Kidney (tissue), 14 donors: ENCODE results near the gene SETX. TPM values are rescaled to one million over a fixed set of nuclear protein-coding genes. Genes with fewer than 3 reads are reported as not detected.

Experiments
- DNase-seq, 5 donors: peaks; one replicate each; pipeline ENCODE4 v3.0.0-alpha.2; 2013 to 2020
- FAIRE-seq: peaks from 2 replicates; lab custom pipeline; 2012; peaks lifted over from hg19 to GRCh38; lab: Jason Lieb, UNC
- H3K27ac ChIP-seq, 2 donors: one replicate each; pipeline ENCODE4 v1.7.0; 2013; ENCODE audit warnings: low read depth in 2 of 2, low read length in 2 of 2, inconsistent platforms in 1 of 2
- H3K27me3 ChIP-seq: one replicate; pipeline ENCODE4 v1.7.1; 2013; ENCODE audit warnings: low read length, inconsistent platforms; ENCODE audit not compliant: control insufficient read depth, insufficient read depth
- H3K36me3 ChIP-seq, 3 donors: one replicate each; pipeline versions ENCODE4 v1.7.0 to v1.7.1; 2013; ENCODE audit warnings: low read length in 3 of 3, control low read depth in 1 of 3, inconsistent platforms in 1 of 3; ENCODE audit not compliant: insufficient read depth in 3 of 3, control insufficient read depth in 2 of 3
- H3K4me1 ChIP-seq, 3 donors: one replicate each; pipeline versions ENCODE4 v1.7.0 to v1.7.1; 2013; ENCODE audit warnings: low read length in 3 of 3, inconsistent platforms in 1 of 3, low read depth in 1 of 3; ENCODE audit not compliant: control insufficient read depth in 2 of 3, insufficient read depth in 2 of 3
- H3K4me3 ChIP-seq, 3 donors: one replicate each; pipeline versions ENCODE4 v1.7.0 to v1.8.1; 2013; ENCODE audit warnings: low read length in 3 of 3, control low read depth in 1 of 3, inconsistent platforms in 1 of 3
- H3K9ac ChIP-seq, 3 donors: one replicate each; pipeline versions ENCODE4 v1.7.0 to v1.7.1; 2013; ENCODE audit warnings: low read length in 3 of 3, control low read depth in 1 of 3, inconsistent platforms in 1 of 3
- H3K9me3 ChIP-seq, 3 donors: one replicate each; pipeline versions ENCODE4 v1.7.0 to v1.7.1; 2013; ENCODE audit warnings: low read length in 3 of 3, control low read depth in 1 of 3, inconsistent platforms in 1 of 3; ENCODE audit not compliant: control insufficient read depth in 2 of 3, insufficient read depth in 1 of 3
- CTCF ChIP-seq: IDR thresholded peaks from 3 replicates; pipeline ENCODE4 v1.5.1; 2012; ENCODE audit warnings: mild to moderate bottlenecking, moderate library complexity, borderline replicate concordance; ENCODE audit not compliant: insufficient read depth; ENCODE audit errors: extremely low read depth
- intact Hi-C: fragments of 100-400 bp; cut with DNase I; formaldehyde crosslinking; loops from one replicate; pipeline ENCODE4 v1.11.1; 2022
- polyA plus RNA-seq: library from polyadenylated mRNA; stranded (reverse); fragments of 350-450 nt; fragmentation: Illumina TruSeq; extraction: RNeasy Lipid Tissue Mini Kit (QIAGEN cat#74804); gene quantifications from one replicate; pipeline ENCODE4 v1.2.3, GENCODE V29; 2014; ENCODE audit warnings: low read depth, low replicate concordance; ENCODE audit not compliant: insufficient read depth
- total RNA-seq: library from RNA; stranded (reverse); fragmentation: NEBNext Ultra II Directional; extraction: Animal tissue kit (Norgen Biotek cat#: 25700); gene quantifications from one replicate; pipeline ENCODE4 v1.2.1, GENCODE V29; 2021
- donor health status: control.
- donor health status: control.
- donor health status: control.
- donor health status: control.
- donor health status: control.
- donor health status: DM: yes; HTN: yes; CAD: no.
- donor health status: Normal renal cell carcinoma (clear cell type).

Gene SETX
- total and polyA plus RNA-seq, 2 donors from 2014 or later = 16.1 to 56.8 TPM

- Histone ChIP-seq H3K9ac (no peak overlapping the region), H3K36me3 (peaks cover 12 to 57% (median 42%) of the 10 kb centered on the region in 3 donors), H3K9me3 (no peaks in the 10 kb centered on the region), H3K27me3 (no peaks in the 10 kb centered on the region), H3K4me3 (no peak overlapping the region), H3K27ac (no peak overlapping the region), H3K4me1 (peaks cover 0 to 5% (median 0%) of the 10 kb centered on the region in 3 donors)
- FAIRE-seq (no peak), DNase-seq (no peak)
- intact Hi-C loops = no loop called here
- no peak for TF ChIP-seq CTCF
These were observed 8.6 kb downstream of the SETX start for GRCh38 chr9:132346177-132346576.

- no peak for FAIRE-seq
- H3K27ac ChIP-seq = no peak overlapping the region
- H3K36me3 ChIP-seq = peaks cover 16 to 58% (median 37%) of the 10 kb centered on the region in 3 donors
These were observed 13.5 kb downstream of the SETX start for GRCh38 chr9:132341177-132341840.

GRCh38 chr9:132334364-132334763, 20.4 kb downstream of the SETX start:
- Histone ChIP-seq H3K4me3 (no peak overlapping the region), H3K4me1 (no peaks in the 10 kb centered on the region), H3K9ac (no peak overlapping the region), H3K27ac (no peak overlapping the region), H3K36me3 (peaks cover 23 to 41% (median 35%) of the 10 kb centered on the region in 3 donors), H3K27me3 (no peaks in the 10 kb centered on the region), H3K9me3 (no peaks in the 10 kb centered on the region)
- DNase-seq (no peak), FAIRE-seq (no peak)
- no peak for TF ChIP-seq CTCF
- intact Hi-C loops = no loop called here

More at GRCh38 chr9:132341177-132341840, 13.5 kb downstream of the SETX start:
- no peaks in the 10 kb centered on the region for H3K9me3 ChIP-seq
- H3K4me1 ChIP-seq = no peaks in the 10 kb centered on the region
- no peak for DNase-seq
- intact Hi-C loops = no loop called here
- H3K27me3 ChIP-seq = no peaks in the 10 kb centered on the region
- no peak for TF ChIP-seq CTCF
- H3K4me3 ChIP-seq = no peak overlapping the region
- no peak overlapping the region for H3K9ac ChIP-seq
